SK-N-SH (cell line): ENCODE results near the gene SV2C. TPM values are rescaled to one million over a fixed set of nuclear protein-coding genes. Genes with fewer than 3 reads are reported as not detected.

Source experiments
- CTCF ChIA-PET: fragments of 300-600, 350-600 bp; formaldehyde crosslinking; extraction: SDS; loops from one replicate; lab custom pipeline; 2021; lab: Yijun Ruan, JAX
- POLR2A ChIA-PET: fragments of 350-600 bp; sonication (Branson Sonifier 250); formaldehyde crosslinking; extraction: SDS; loops from one replicate; lab custom pipeline; 2020; ENCODE audit warnings: antibody characterized with exemption, inconsistent platforms; lab: Yijun Ruan, JAX
- DNase-seq: peaks from one replicate; pipeline ENCODE4 v3.0.0; 2012
- H2AFZ ChIP-seq: fragments of 200-600 bp; sonication (generic); 2 replicates; pipeline ENCODE4 v1.8.1; 2016; ENCODE audit warnings: antibody characterized with exemption, mild to moderate bottlenecking, low read depth
- H3F3A ChIP-seq: fragments of 200-600 bp; sonication (generic); replicated peaks from 2 replicates; pipeline ENCODE3; 2016; ENCODE audit warnings: antibody characterized with exemption, mild to moderate bottlenecking; ENCODE audit not compliant: insufficient read depth
- H3K27ac ChIP-seq, 2 experiments: fragments of 200-500 bp in 1 of 2; fragments of 200-600 bp in 1 of 2; sonication (Bioruptor generic) in 1 of 2; sonication (generic), shearing (Covaris generic) in 1 of 2; 2 replicates each; pipeline versions ENCODE4 v1.5.1 to v1.6.1; 2014 to 2016; ENCODE audit warnings: low read depth in 2 of 2, inconsistent platforms in 1 of 2, low read length in 1 of 2, mild to moderate bottlenecking in 1 of 2, mixed read lengths in 1 of 2
- H3K27me3 ChIP-seq: fragments of 200-600 bp; sonication (generic), shearing (Covaris generic); 2 replicates; pipeline ENCODE4 v1.6.1; 2016; ENCODE audit warnings: mixed run types; ENCODE audit not compliant: insufficient read depth
- H3K36me3 ChIP-seq, 2 experiments: fragments of 200-500 bp in 1 of 2; fragments of 200-600 bp in 1 of 2; sonication (Bioruptor generic) in 1 of 2; sonication (generic) in 1 of 2; replicated peaks in 1 of 2; 2 replicates each; pipeline versions ENCODE3 to v1.5.1; 2014 to 2016; ENCODE audit warnings: low read length in 1 of 2, mild to moderate bottlenecking in 1 of 2; ENCODE audit not compliant: insufficient read depth in 2 of 2, control insufficient read depth in 1 of 2
- H3K4me1 ChIP-seq, 2 experiments: fragments of 200-500 bp in 1 of 2; fragments of 200-600 bp in 1 of 2; sonication (Bioruptor generic) in 1 of 2; sonication (generic), shearing (Covaris generic) in 1 of 2; 2 replicates each; pipeline versions ENCODE4 v1.5.1 to v1.6.1; 2014 to 2016; ENCODE audit warnings: low read depth in 1 of 2, low read length in 1 of 2, mixed run types in 1 of 2; ENCODE audit not compliant: insufficient read depth in 2 of 2, control insufficient read depth in 1 of 2
- H3K4me2 ChIP-seq: fragments of 200-600 bp; sonication (generic), shearing (Covaris generic); 2 replicates; pipeline ENCODE4 v1.6.1; 2017; ENCODE audit warnings: mixed run types
- H3K4me3 ChIP-seq, 2 experiments: fragments of 200-500 bp in 1 of 2; fragments of 200-600 bp in 1 of 2; sonication (Bioruptor generic) in 1 of 2; sonication (generic), shearing (Covaris generic) in 1 of 2; 2 replicates each; pipeline versions ENCODE4 v1.5.1 to v1.8.1; 2014 to 2016; ENCODE audit warnings: low read depth in 2 of 2, inconsistent platforms in 1 of 2, low read length in 1 of 2, mild to moderate bottlenecking in 1 of 2, mixed read lengths in 1 of 2, moderate library complexity in 1 of 2
- H3K79me2 ChIP-seq: fragments of 200-600 bp; sonication (generic); 2 replicates; pipeline ENCODE4 v1.8.1; 2017; ENCODE audit warnings: mild to moderate bottlenecking; ENCODE audit not compliant: insufficient read depth
- H3K9ac ChIP-seq: fragments of 200-600 bp; sonication (generic); 2 replicates; pipeline ENCODE4 v1.6.1; 2017; ENCODE audit warnings: mixed run types
- H3K9me2 ChIP-seq: fragments of 200-600 bp; sonication (generic); 2 replicates; pipeline ENCODE4 v1.6.1; 2017; ENCODE audit warnings: mixed run types
- H3K9me3 ChIP-seq: fragments of 200-600 bp; sonication (generic); 2 replicates; pipeline ENCODE4 v1.6.1; 2017; ENCODE audit warnings: mixed run types, mild to moderate bottlenecking, moderate library complexity
- H4K20me1 ChIP-seq: fragments of 200-600 bp; sonication (generic); 2 replicates; pipeline ENCODE4 v1.6.1; 2017; ENCODE audit warnings: mild to moderate bottlenecking, mixed run types; ENCODE audit not compliant: insufficient read depth
- CHD2 ChIP-seq: fragments of 150-350 bp; IDR thresholded peaks from 2 replicates; pipeline ENCODE4 v1.6.1; 2018; ENCODE audit warnings: low read length; ENCODE audit not compliant: partially characterized antibody
- CTCF ChIP-seq: fragments of 200-600 bp; sonication (generic); IDR thresholded peaks from 2 replicates; pipeline ENCODE4 v1.6.1; 2017; ENCODE audit warnings: antibody characterized with exemption, mild to moderate bottlenecking, moderate library complexity
- EP300 ChIP-seq, 2 experiments: IDR thresholded peaks; 2 replicates each; pipeline versions ENCODE4 v1.4.0 to v1.6.1; 2012; ENCODE audit warnings: borderline replicate concordance in 1 of 2, low read depth in 1 of 2, low read length in 1 of 2
- EZH2phosphoT487 ChIP-seq: fragments of 200-600 bp; sonication (generic); IDR thresholded peaks from 2 replicates; pipeline ENCODE4 v1.6.1; 2017; ENCODE audit warnings: low read depth, mixed run types, mild to moderate bottlenecking, antibody characterized with exemption, moderate library complexity, borderline replicate concordance
- FOXJ3 ChIP-seq: sonication (generic); formaldehyde crosslinking; IDR thresholded peaks from 2 replicates; pipeline ENCODE4 v1.5.1; 2020; ENCODE audit warnings: mild to moderate bottlenecking, missing genetic modification reagents
- GATA2 ChIP-seq: sonication (generic); formaldehyde crosslinking; IDR thresholded peaks from 2 replicates; pipeline ENCODE4 v1.5.0; 2020; ENCODE audit warnings: mild to moderate bottlenecking, missing genetic modification reagents
- JUND ChIP-seq: IDR thresholded peaks from 2 replicates; pipeline ENCODE4 v1.4.0; 2012
- MAX ChIP-seq: IDR thresholded peaks from 2 replicates; pipeline ENCODE4 v1.4.0; 2012; ENCODE audit warnings: low read depth
- MEF2A ChIP-seq: IDR thresholded peaks from 2 replicates; pipeline ENCODE4 v1.4.0; 2012; ENCODE audit warnings: low read depth, borderline replicate concordance
- MXI1 ChIP-seq: IDR thresholded peaks from 2 replicates; pipeline ENCODE4 v1.6.1; 2012; ENCODE audit warnings: mild to moderate bottlenecking, low read depth, low read length, improper control_type of control experiment
- NFIC ChIP-seq: IDR thresholded peaks from 2 replicates; pipeline ENCODE4 v1.4.0; 2012; ENCODE audit warnings: borderline replicate concordance
- PBX3 ChIP-seq: IDR thresholded peaks from 2 replicates; pipeline ENCODE4; 2012
- RAD21 ChIP-seq: IDR thresholded peaks from 2 replicates; pipeline ENCODE4 v1.6.1; 2012; ENCODE audit warnings: mild to moderate bottlenecking, low read length
- RCOR1 ChIP-seq: fragments of 150-350 bp; IDR thresholded peaks from 2 replicates; pipeline ENCODE4 v1.6.1; 2017; ENCODE audit warnings: antibody characterized with exemption, low read length
- RFX5 ChIP-seq: IDR thresholded peaks from 2 replicates; pipeline ENCODE4 v1.6.1; 2012; ENCODE audit warnings: mild to moderate bottlenecking, improper control_type of control experiment, low read length
- RXRA ChIP-seq: IDR thresholded peaks from 2 replicates; pipeline ENCODE4 v1.4.0; 2012; ENCODE audit warnings: low read depth, mild to moderate bottlenecking, borderline replicate concordance
- SMC3 ChIP-seq: IDR thresholded peaks from 2 replicates; pipeline ENCODE4 v1.6.1; 2012; ENCODE audit warnings: low read depth, low read length, improper control_type of control experiment
- TAF1 ChIP-seq: IDR thresholded peaks from 2 replicates; pipeline ENCODE4 v1.6.1; 2012; ENCODE audit warnings: low read depth, mild to moderate bottlenecking, low read length, moderate library complexity, borderline replicate concordance
- TCF12 ChIP-seq: IDR thresholded peaks from 2 replicates; pipeline ENCODE4 v1.4.0; 2012
- TEAD4 ChIP-seq: IDR thresholded peaks from 2 replicates; pipeline ENCODE4 v1.4.0; 2012; ENCODE audit warnings: mild to moderate bottlenecking, borderline replicate concordance; ENCODE audit not compliant: insufficient read depth
- USF2 ChIP-seq: fragments of 150-350 bp; IDR thresholded peaks from 2 replicates; pipeline ENCODE4 v1.6.1; 2017; ENCODE audit warnings: antibody characterized with exemption, low read length, low read depth, borderline replicate concordance
- YY1 ChIP-seq: IDR thresholded peaks from 2 replicates; pipeline ENCODE4 v1.4.0; 2012; ENCODE audit warnings: low read depth, mild to moderate bottlenecking
- WGBS: methylation state at CpG from one replicate; pipeline ENCODE4 v1.1.6; 2017; ENCODE audit warnings: low lambda C conversion rate; 5-methylcytosine and 5-hydroxymethylcytosine counted together
- polyA plus RNA-seq, 3 experiments: library from polyadenylated mRNA; depleted of rRNA; stranded (reverse); fragments of >200 nt; gene quantifications; 2 replicates each; pipeline ENCODE4 v1.2.3, GENCODE V29; 2012

Gene SV2C
- polyA plus RNA-seq, 1 of the 3 experiments (the other 2 are of a cell fraction): 0.05 TPM

GRCh38 chr5:76134646-76135045 lies 51.5 kb downstream of the SV2C start:
- H3K9me3 ChIP-seq: no peaks in the 10 kb centered on the region; the same call in 1 of the 2 replicates
- H3K4me1 ChIP-seq: peaks cover 0 to 51% of the 10 kb centered on the region in 2 experiments; a peak in 2 of 4 replicates
- no peak overlapping the region for H2AFZ ChIP-seq
- H3K27ac ChIP-seq: peak overlapping the region in 1 of 2 experiments; percentile 93; a peak in 2 of 4 replicates
- H3K79me2 ChIP-seq: no peaks in the 10 kb centered on the region
- CTCF ChIA-PET: interaction anchor here (1.7 to 2.3 kb wide), 3 partner anchors 11 to 249 kb away, joined by 6 to 13 read pairs (median 9); no protein-coding TSS in a partner anchor
- no peak overlapping the region for H3K4me3 ChIP-seq
- no peak for DNase-seq
- no peak overlapping the region for H3K4me2 ChIP-seq
- no peaks in the 10 kb centered on the region for H3K36me3 ChIP-seq
- no peaks in the 10 kb centered on the region for H3K27me3 ChIP-seq
- POLR2A ChIA-PET: no interaction called here
- H3K9ac ChIP-seq: no peak overlapping the region
- H3K9me2 ChIP-seq: no peaks in the 10 kb centered on the region
- H3F3A ChIP-seq: no peaks in the 10 kb centered on the region
- no peak for TF ChIP-seq RCOR1
- TF ChIP-seq MEF2A: no peak
- TF ChIP-seq MAX: no peak
- TF ChIP-seq USF2: no peak
- no peak for TF ChIP-seq GATA2 (CRISPR knock-in tag)
- no peak for TF ChIP-seq NFIC
- no peak for TF ChIP-seq RFX5
- no peak for TF ChIP-seq EZH2phosphoT487
- no peak for TF ChIP-seq PBX3
- TF ChIP-seq CHD2: no peak
- no peak for TF ChIP-seq RXRA
- TF ChIP-seq, all 33 proteins: peak for 0
- WGBS: 13% methylated on average over 1 of the region's 1 CpG
- H4K20me1 ChIP-seq: no peaks in the 10 kb centered on the region

- no peak overlapping the region for H3K4me2 ChIP-seq
- no peak overlapping the region for H3K9ac ChIP-seq
- ChIA-PET CTCF (interaction anchor here (0.8 to 1.7 kb wide), 6 partner anchors 8 to 403 kb away, joined by 4 to 11 read pairs (median 4); no protein-coding TSS in a partner anchor), POLR2A (interaction anchor here (1.1 kb wide), 1 partner anchor 54 kb away, joined by 4 read pairs; no protein-coding TSS in a partner anchor)
- no peak overlapping the region for H2AFZ ChIP-seq
- no peak overlapping the region for H3K4me3 ChIP-seq
- no peak for TF ChIP-seq JUND
- TF ChIP-seq CHD2: peak; percentile 66
- peak; percentile 91 for TF ChIP-seq GATA2 (CRISPR knock-in tag)
- no peak for TF ChIP-seq CTCF
- peak; percentile 11; the same call in 1 of the 2 replicates for TF ChIP-seq RAD21
- TF ChIP-seq MXI1: peak; percentile 51; the same call in 1 of the 2 replicates
- TF ChIP-seq FOXJ3 (CRISPR knock-in tag): peak; percentile 38; the same call in 1 of the 2 replicates
- no peak for TF ChIP-seq SMC3
- TF ChIP-seq RXRA: no peak
- TF ChIP-seq TAF1: no peak
- TF ChIP-seq YY1: no peak
- peak; percentile 25; the same call in 1 of the 2 replicates for TF ChIP-seq TCF12
- no peak for TF ChIP-seq NFIC
- no peak for TF ChIP-seq TEAD4
- peak; percentile 90; the same call in 1 of the 2 replicates for TF ChIP-seq RCOR1
- peak in 1 of 2 experiments; percentile 91; a peak in 2 of 4 replicates for TF ChIP-seq EP300 (IDR thresholded peaks at IDR 0.05; ENCODE audit: borderline replicate concordance in 1 of 2, low read depth in 1 of 2, low read length in 1 of 2)
- H3K79me2 ChIP-seq: no peaks in the 10 kb centered on the region
- H3K4me1 ChIP-seq: peaks cover 0 to 35% of the 10 kb centered on the region in 2 experiments; a peak in 2 of 4 replicates
- no peaks in the 10 kb centered on the region for H3K9me3 ChIP-seq
- peaks cover 0 to 2% of the 10 kb centered on the region in 2 experiments for H3K36me3 ChIP-seq
- 8% methylated on average over 3 of the region's 3 CpGs for WGBS
- no peaks in the 10 kb centered on the region for H3K9me2 ChIP-seq
- H3K27me3 ChIP-seq: no peaks in the 10 kb centered on the region
- peak; percentile 49 for DNase-seq
- no peaks in the 10 kb centered on the region for H4K20me1 ChIP-seq
- peak overlapping the region in 1 of 2 experiments; percentile 81; a peak in 2 of 4 replicates for H3K27ac ChIP-seq
- no peaks in the 10 kb centered on the region for H3F3A ChIP-seq
Measured at GRCh38 chr5:76137887-76138542, 54.8 kb downstream of the SV2C start.
